K562 (cell line): ENCODE results near the gene TSEN34. TPM values are rescaled to one million over a fixed set of nuclear protein-coding genes. Genes with fewer than 3 reads are reported as not detected.
"Not testable (repeated sequence)": the region's sequence is repeated elsewhere in the genome, so short reads cannot be mapped to it uniquely, and the experiment has no call there.

Experiments
- ATAC-seq: fragments of 200-7000 bp; cut with Tn5 transposase; 3 replicates; pipeline ENCODE4 v1.9.1; 2020; ENCODE audit warnings: moderate library complexity
- BruUV-seq: library from RNA; stranded (reverse); fragments of 400-500 nt; replicated peaks from 2 replicates; lab custom pipeline; 2021; lab: Mats Ljungman, UMichigan
- CTCF ChIA-PET: fragments of 300-600 bp; formaldehyde crosslinking; extraction: SDS; loops from one replicate; lab custom pipeline; 2021; ENCODE audit warnings: low intra/inter-chr PET ratio; lab: Yijun Ruan, JAX
- POLR2A ChIA-PET: fragments of 300-600, 350-650 bp; sonication (Branson Sonifier 250); formaldehyde crosslinking; extraction: SDS; loops from one replicate; lab custom pipeline; 2021; ENCODE audit warnings: antibody characterized with exemption, inconsistent platforms; lab: Yijun Ruan, JAX
- DNase-seq, 4 experiments: peaks; one replicate each; pipeline versions ENCODE4 v3.0.0 to v3.0.0-alpha.2; 2011 to 2018; ENCODE audit warnings: low spot score in 3 of 4, mixed read lengths in 3 of 4; ENCODE audit errors: extremely low read depth in 1 of 4
- FAIRE-seq: peaks from 2 replicates; lab custom pipeline; 2011; peaks lifted over from hg19 to GRCh38; lab: Jason Lieb, UNC
- H2AFZ ChIP-seq: 2 replicates; pipeline ENCODE4 v1.6.0; 2011; ENCODE audit warnings: low read depth, low read length, control low read depth, inconsistent platforms
- H3K27ac ChIP-seq: fragments of 200-600 bp; 3 replicates; pipeline ENCODE4 v1.8.0; 2011; ENCODE audit warnings: low read depth, mild to moderate bottlenecking, control low read depth, inconsistent platforms, low read length, moderate library complexity, mixed read lengths; ENCODE audit errors: extremely low read depth
- H3K27me3 ChIP-seq, 2 experiments: fragments of 300-600 bp in 1 of 2; 2 replicates in 1 of 2; 3 replicates in 1 of 2; pipeline versions ENCODE4 v1.6.0 to v1.8.0; 2011; ENCODE audit warnings: inconsistent platforms in 2 of 2, low read length in 2 of 2, mild to moderate bottlenecking in 1 of 2, mixed read lengths in 1 of 2, moderate library complexity in 1 of 2; ENCODE audit not compliant: control insufficient read depth in 2 of 2, insufficient read depth in 2 of 2
- H3K36me3 ChIP-seq: fragments of 300-600 bp; 3 replicates; pipeline ENCODE4 v1.8.0; 2011; ENCODE audit warnings: mild to moderate bottlenecking, low read length, inconsistent platforms; ENCODE audit not compliant: control insufficient read depth, insufficient read depth
- H3K4me1 ChIP-seq, 2 experiments: fragments of 200-600 bp in 1 of 2; replicated peaks in 1 of 2; 2 replicates in 1 of 2; 3 replicates in 1 of 2; pipeline versions ENCODE4 v1.5.1 to v1.8.0; 2011; ENCODE audit warnings: inconsistent platforms in 2 of 2, low read length in 2 of 2, mild to moderate bottlenecking in 1 of 2, mixed read lengths in 1 of 2, moderate library complexity in 1 of 2; ENCODE audit not compliant: control insufficient read depth in 2 of 2, insufficient read depth in 2 of 2
- H3K4me2 ChIP-seq: 2 replicates; pipeline ENCODE4 v1.6.1; 2011; ENCODE audit warnings: low read length, control low read depth, inconsistent platforms, mixed read lengths; ENCODE audit not compliant: insufficient read depth
- H3K4me3 ChIP-seq: fragments of 200-600 bp; sonication (generic), shearing (Covaris generic); 2 replicates; pipeline ENCODE4 v1.5.1; 2016; ENCODE audit warnings: control low read depth, inconsistent platforms
- H3K79me2 ChIP-seq: fragments of 200-600 bp; 3 replicates; pipeline ENCODE4 v1.8.0; 2011; ENCODE audit warnings: low read length, inconsistent platforms; ENCODE audit not compliant: control insufficient read depth, insufficient read depth
- H3K9ac ChIP-seq, 2 experiments: 2 replicates each; pipeline versions ENCODE4 v1.6.0 to v1.6.1; 2011; ENCODE audit warnings: low read depth in 2 of 2, low read length in 2 of 2, control low read depth in 1 of 2, inconsistent platforms in 1 of 2, mild to moderate bottlenecking in 1 of 2, mixed read lengths in 1 of 2; ENCODE audit not compliant: insufficient read depth in 1 of 2
- H3K9me1 ChIP-seq: one replicate; pipeline ENCODE4 v1.6.0; 2011; ENCODE audit warnings: inconsistent platforms, mild to moderate bottlenecking, low read length, moderate library complexity; ENCODE audit not compliant: control insufficient read depth, insufficient read depth
- H3K9me3 ChIP-seq: replicated peaks from 2 replicates; pipeline ENCODE4 v1.5.1; 2011; ENCODE audit warnings: low read depth, low read length, inconsistent platforms; ENCODE audit not compliant: control insufficient read depth, insufficient read depth
- H4K20me1 ChIP-seq: replicated peaks from 2 replicates; pipeline ENCODE4 v1.6.1; 2011; ENCODE audit warnings: low read length, inconsistent platforms, mixed read lengths; ENCODE audit not compliant: control insufficient read depth, insufficient read depth
- WGBS: fragments of 100-300 bp; shearing (Covaris generic); methylation state at CpG from one replicate; pipeline ENCODE4 v1.1.6; 2016; ENCODE audit warnings: low coverage, mixed read lengths; ENCODE audit not compliant: insufficient coverage; ENCODE audit errors: missing lambda C conversion rate; 5-methylcytosine and 5-hydroxymethylcytosine counted together
- in situ Hi-C: fragments of 300-500 bp; cut with MboI; formaldehyde crosslinking; loops from 4 replicates; pipeline ENCODE4 v1.15.0; 2018; ENCODE audit warnings: inconsistent platforms, mixed read lengths
- intact Hi-C: fragments of 100-400 bp; cut with micrococcal nuclease; formaldehyde crosslinking; loops from 2 replicates; pipeline ENCODE4 v1.14.2; 2022
- polyA plus RNA-seq, 8 experiments: library from polyadenylated mRNA; depleted of rRNA in 4 of 8; stranded (reverse) in 5 of 8; unstranded in 3 of 8; fragments of >200 nt; fragmentation: Nextera tagmentation in 2 of 8; fragmentation: Illumina TruSeq in 1 of 8; extraction: Ambion mirVana in 2 of 8; extraction: Trizol in 1 of 8; gene quantifications; 2 replicates each; pipeline versions ENCODE4 v1.2.1 to v1.2.3, GENCODE V29; 2011 to 2014; ENCODE audit warnings: inconsistent platforms in 1 of 8, missing spikeins in 1 of 8
- total RNA-seq, 7 experiments: library from RNA; depleted of rRNA in 6 of 7; stranded (reverse); fragments of >200 nt in 6 of 7; fragmentation: Illumina TruSeq in 2 of 7; extraction: Trizol in 2 of 7; gene quantifications; 2 replicates each; pipeline versions ENCODE4 v1.2.1 to v1.2.3, GENCODE V29; 2011 to 2021; ENCODE audit warnings: low replicate concordance in 1 of 7
- TF ChIP-seq, protein P1 (sequence below): fragments of 250-450 bp; sonication (Bioruptor Pico); IDR thresholded peaks from 2 replicates; pipeline ENCODE4 v1.4.0; 2020; ENCODE audit warnings: mild to moderate bottlenecking, moderate library complexity
- TF ChIP-seq, protein P2 (sequence below), 2 experiments: fragments of 150-350 bp in 1 of 2; IDR thresholded peaks; 2 replicates each; pipeline ENCODE4 v1.6.1; 2012 to 2016; ENCODE audit warnings: low read depth in 2 of 2, low read length in 2 of 2, mild to moderate bottlenecking in 1 of 2, moderate library complexity in 1 of 2

Gene TSEN34
- total and polyA plus RNA-seq, 9 of the 15 experiments (the other 6 are each of a cell fraction or from before 2014, with no cell fraction given): 3.1 to 57.6 (median 29.5) TPM

DNA sequence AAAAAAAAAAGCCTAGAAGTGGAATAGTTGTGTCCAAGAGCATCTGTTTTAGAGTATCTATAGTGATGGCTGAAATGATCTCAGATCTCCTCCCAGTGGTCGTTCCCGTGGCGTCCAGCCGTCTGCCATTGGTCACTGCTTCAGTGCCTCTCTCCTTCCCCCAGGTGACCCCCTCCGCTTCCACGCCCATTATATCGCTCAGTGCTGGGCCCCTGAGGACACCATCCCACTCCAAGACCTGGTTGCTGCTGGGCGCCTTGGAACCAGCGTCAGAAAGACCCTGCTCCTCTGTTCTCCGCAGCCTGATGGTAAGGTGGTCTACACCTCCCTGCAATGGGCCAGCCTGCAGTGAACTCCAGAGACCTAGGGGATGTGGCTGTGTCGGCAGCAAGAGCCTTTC lies 1.9 kb downstream of the TSEN34 start (continued):
- TF ChIP-seq, protein P1, sequence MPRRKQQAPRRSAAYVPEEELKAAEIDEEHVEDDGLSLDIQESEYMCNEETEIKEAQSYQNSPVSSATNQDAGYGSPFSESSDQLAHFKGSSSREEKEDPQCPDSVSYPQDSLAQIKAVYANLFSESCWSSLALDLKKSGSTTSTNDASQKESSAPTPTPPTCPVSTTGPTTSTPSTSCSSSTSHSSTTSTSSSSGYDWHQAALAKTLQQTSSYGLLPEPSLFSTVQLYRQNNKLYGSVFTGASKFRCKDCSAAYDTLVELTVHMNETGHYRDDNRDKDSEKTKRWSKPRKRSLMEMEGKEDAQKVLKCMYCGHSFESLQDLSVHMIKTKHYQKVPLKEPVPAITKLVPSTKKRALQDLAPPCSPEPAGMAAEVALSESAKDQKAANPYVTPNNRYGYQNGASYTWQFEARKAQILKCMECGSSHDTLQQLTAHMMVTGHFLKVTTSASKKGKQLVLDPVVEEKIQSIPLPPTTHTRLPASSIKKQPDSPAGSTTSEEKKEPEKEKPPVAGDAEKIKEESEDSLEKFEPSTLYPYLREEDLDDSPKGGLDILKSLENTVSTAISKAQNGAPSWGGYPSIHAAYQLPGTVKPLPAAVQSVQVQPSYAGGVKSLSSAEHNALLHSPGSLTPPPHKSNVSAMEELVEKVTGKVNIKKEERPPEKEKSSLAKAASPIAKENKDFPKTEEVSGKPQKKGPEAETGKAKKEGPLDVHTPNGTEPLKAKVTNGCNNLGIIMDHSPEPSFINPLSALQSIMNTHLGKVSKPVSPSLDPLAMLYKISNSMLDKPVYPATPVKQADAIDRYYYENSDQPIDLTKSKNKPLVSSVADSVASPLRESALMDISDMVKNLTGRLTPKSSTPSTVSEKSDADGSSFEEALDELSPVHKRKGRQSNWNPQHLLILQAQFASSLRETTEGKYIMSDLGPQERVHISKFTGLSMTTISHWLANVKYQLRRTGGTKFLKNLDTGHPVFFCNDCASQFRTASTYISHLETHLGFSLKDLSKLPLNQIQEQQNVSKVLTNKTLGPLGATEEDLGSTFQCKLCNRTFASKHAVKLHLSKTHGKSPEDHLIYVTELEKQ (CRISPR knock-in tag): no peak
- TF ChIP-seq, protein P2, sequence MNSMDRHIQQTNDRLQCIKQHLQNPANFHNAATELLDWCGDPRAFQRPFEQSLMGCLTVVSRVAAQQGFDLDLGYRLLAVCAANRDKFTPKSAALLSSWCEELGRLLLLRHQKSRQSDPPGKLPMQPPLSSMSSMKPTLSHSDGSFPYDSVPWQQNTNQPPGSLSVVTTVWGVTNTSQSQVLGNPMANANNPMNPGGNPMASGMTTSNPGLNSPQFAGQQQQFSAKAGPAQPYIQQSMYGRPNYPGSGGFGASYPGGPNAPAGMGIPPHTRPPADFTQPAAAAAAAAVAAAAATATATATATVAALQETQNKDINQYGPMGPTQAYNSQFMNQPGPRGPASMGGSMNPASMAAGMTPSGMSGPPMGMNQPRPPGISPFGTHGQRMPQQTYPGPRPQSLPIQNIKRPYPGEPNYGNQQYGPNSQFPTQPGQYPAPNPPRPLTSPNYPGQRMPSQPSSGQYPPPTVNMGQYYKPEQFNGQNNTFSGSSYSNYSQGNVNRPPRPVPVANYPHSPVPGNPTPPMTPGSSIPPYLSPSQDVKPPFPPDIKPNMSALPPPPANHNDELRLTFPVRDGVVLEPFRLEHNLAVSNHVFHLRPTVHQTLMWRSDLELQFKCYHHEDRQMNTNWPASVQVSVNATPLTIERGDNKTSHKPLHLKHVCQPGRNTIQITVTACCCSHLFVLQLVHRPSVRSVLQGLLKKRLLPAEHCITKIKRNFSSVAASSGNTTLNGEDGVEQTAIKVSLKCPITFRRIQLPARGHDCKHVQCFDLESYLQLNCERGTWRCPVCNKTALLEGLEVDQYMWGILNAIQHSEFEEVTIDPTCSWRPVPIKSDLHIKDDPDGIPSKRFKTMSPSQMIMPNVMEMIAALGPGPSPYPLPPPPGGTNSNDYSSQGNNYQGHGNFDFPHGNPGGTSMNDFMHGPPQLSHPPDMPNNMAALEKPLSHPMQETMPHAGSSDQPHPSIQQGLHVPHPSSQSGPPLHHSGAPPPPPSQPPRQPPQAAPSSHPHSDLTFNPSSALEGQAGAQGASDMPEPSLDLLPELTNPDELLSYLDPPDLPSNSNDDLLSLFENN (IDR thresholded peaks at IDR 0.05; ENCODE audit: low read depth in 2 of 2, low read length in 2 of 2): no peak

DNA sequence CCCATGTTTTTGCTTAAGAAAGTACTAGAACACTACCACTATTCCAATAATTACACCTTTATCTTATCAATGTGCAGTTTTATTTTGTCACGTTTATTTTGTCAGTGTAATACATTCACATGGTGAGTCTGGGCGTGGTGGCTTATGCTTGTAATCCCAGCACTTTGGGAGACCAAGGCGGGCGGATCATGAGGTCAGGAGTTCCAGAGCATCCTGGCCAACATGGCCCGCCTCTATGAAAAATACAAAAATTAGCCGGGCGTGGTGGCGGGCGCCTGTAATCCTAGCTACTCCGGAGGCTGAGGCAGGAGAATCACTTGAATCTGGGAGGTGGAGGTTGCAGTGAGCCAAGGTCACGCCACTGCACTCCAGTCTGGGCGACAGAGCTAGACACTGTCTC lies 3.4 kb downstream of the TSEN34 start:
- WGBS: 91% methylated on average over 12 of the region's 12 CpGs
- H3K4me3 ChIP-seq, H2AFZ ChIP-seq, POLR2A ChIA-PET, CTCF ChIA-PET, H3K27me3 ChIP-seq, H3K9me3 ChIP-seq, H3K9me1 ChIP-seq, in situ Hi-C loops, BruUV-seq, DNase-seq, intact Hi-C loops, ATAC-seq, H4K20me1 ChIP-seq, H3K4me2 ChIP-seq, H3K9ac ChIP-seq, H3K27ac ChIP-seq, FAIRE-seq: not testable (repeated sequence)
- peaks cover 40% of the 10 kb centered on the region; the same call in 2 of the 3 replicates for H3K36me3 ChIP-seq
- peaks cover 9 to 27% of the 10 kb centered on the region in 2 experiments; a peak in 3 of 5 replicates for H3K4me1 ChIP-seq
- peaks cover 19% of the 10 kb centered on the region for H3K79me2 ChIP-seq
